HCT116 (cell line): ENCODE results near the gene SERPINI2. TPM values are rescaled to one million over a fixed set of nuclear protein-coding genes. Genes with fewer than 3 reads are reported as not detected.

ENCODE experiments used
- ATAC-seq: fragments of 200-7000 bp; cut with Tn5 transposase; 2 replicates; pipeline ENCODE4 v1.9.1; 2020; ENCODE audit warnings: mild to moderate bottlenecking, moderate library complexity
- BruUV-seq: library from RNA; stranded (reverse); fragments of 400-500 nt; replicated peaks from 2 replicates; lab custom pipeline; 2021; lab: Mats Ljungman, UMichigan
- CTCF ChIA-PET: fragments of 300-600 bp; sonication (Branson Sonifier 250); formaldehyde crosslinking; loops from one replicate; lab custom pipeline; 2021; ENCODE audit warnings: antibody characterized with exemption; lab: Charles Lee
- POLR2A ChIA-PET: fragments of 300-600, 350-600 bp; sonication (Branson Sonifier 250); formaldehyde crosslinking; loops from one replicate; lab custom pipeline; 2021; ENCODE audit warnings: antibody characterized with exemption; lab: Charles Lee
- RAD21 ChIA-PET, 2 experiments: fragments of 300-600 bp; sonication (Branson Sonifier 250); formaldehyde crosslinking; loops; one replicate each; lab custom pipeline; 2023; ENCODE audit warnings: low total read pairs in 2 of 2; ENCODE audit not compliant: uncharacterized antibody in 2 of 2, unreplicated experiment in 2 of 2, low non-redundant PET in 1 of 2; lab: Charles Lee
- DNase-seq: peaks from one replicate; pipeline ENCODE4 v3.0.0-alpha.2; 2010; ENCODE audit warnings: low read depth, low spot score
- H2AFZ ChIP-seq: fragments of 200-600 bp; shearing (Covaris generic), sonication (generic); 2 replicates; pipeline ENCODE4 v1.6.1; 2017; ENCODE audit warnings: low read depth, mixed run types, mixed read lengths, antibody characterized with exemption, low read length; ENCODE audit not compliant: poor library complexity, severe bottlenecking
- H3K27ac ChIP-seq: 2 replicates; pipeline ENCODE4 v1.5.1; 2012; ENCODE audit warnings: low read depth, low read length
- H3K27me3 ChIP-seq: fragments of 200-600 bp; sonication (generic); 2 replicates; pipeline ENCODE4 v1.6.1; 2016; ENCODE audit warnings: mixed run types, low read length, mixed read lengths; ENCODE audit not compliant: insufficient read depth
- H3K36me3 ChIP-seq, 2 experiments: fragments of 200-500 bp in 1 of 2; fragments of 200-600 bp in 1 of 2; sonication (Bioruptor generic) in 1 of 2; sonication (generic) in 1 of 2; 2 replicates each; pipeline versions ENCODE4 v1.5.1 to v1.6.1; 2014 to 2016; ENCODE audit warnings: low read length in 2 of 2, inconsistent platforms in 1 of 2, mixed read lengths in 1 of 2, mixed run types in 1 of 2; ENCODE audit not compliant: insufficient read depth in 2 of 2, control insufficient read depth in 1 of 2
- H3K4me1 ChIP-seq, 2 experiments: fragments of 200-600 bp in 1 of 2; sonication (generic) in 1 of 2; 2 replicates each; pipeline versions ENCODE4 v1.5.1 to v1.6.1; 2012 to 2017; ENCODE audit warnings: low read length in 2 of 2, inconsistent platforms in 1 of 2, mild to moderate bottlenecking in 1 of 2, mixed read lengths in 1 of 2, mixed run types in 1 of 2, moderate library complexity in 1 of 2; ENCODE audit not compliant: insufficient read depth in 2 of 2, control insufficient read depth in 1 of 2
- H3K4me2 ChIP-seq: fragments of 200-600 bp; sonication (generic); 2 replicates; pipeline ENCODE4 v1.6.1; 2017; ENCODE audit warnings: mixed run types, low read length, mixed read lengths
- H3K4me3 ChIP-seq, 2 experiments: fragments of 200-600 bp in 1 of 2; sonication (generic) in 1 of 2; replicated peaks in 1 of 2; 2 replicates each; pipeline ENCODE4 v1.5.1; 2011 to 2016; ENCODE audit warnings: low read length in 2 of 2, control low read depth in 1 of 2, low read depth in 1 of 2, mild to moderate bottlenecking in 1 of 2, mixed read lengths in 1 of 2, mixed run types in 1 of 2
- H3K79me2 ChIP-seq: fragments of 200-600 bp; sonication (generic); 2 replicates; pipeline ENCODE4 v1.6.1; 2017; ENCODE audit warnings: mild to moderate bottlenecking, mixed run types, low read length, moderate library complexity, mixed read lengths; ENCODE audit not compliant: insufficient read depth
- H3K9ac ChIP-seq: fragments of 200-600 bp; sonication (generic); 2 replicates; pipeline ENCODE4 v1.6.1; 2016; ENCODE audit warnings: low read length, mixed read lengths
- H3K9me2 ChIP-seq: fragments of 200-600 bp; sonication (generic), shearing (Covaris generic); 2 replicates; pipeline ENCODE4 v1.6.1; 2017; ENCODE audit warnings: mixed run types, mild to moderate bottlenecking, moderate library complexity; ENCODE audit not compliant: insufficient read depth
- H3K9me3 ChIP-seq, 2 experiments: fragments of 200-500 bp in 1 of 2; fragments of 200-600 bp in 1 of 2; sonication (Bioruptor generic) in 1 of 2; sonication (generic) in 1 of 2; 2 replicates each; pipeline ENCODE4 v1.6.1; 2014 to 2017; ENCODE audit warnings: low read length in 2 of 2, mixed read lengths in 2 of 2, inconsistent platforms in 1 of 2, low read depth in 1 of 2, mild to moderate bottlenecking in 1 of 2, mixed run types in 1 of 2, moderate library complexity in 1 of 2; ENCODE audit not compliant: control insufficient read depth in 1 of 2, insufficient read depth in 1 of 2
- H4K20me1 ChIP-seq: fragments of 200-600 bp; sonication (generic), shearing (Covaris generic); 2 replicates; pipeline ENCODE4 v1.6.1; 2017; ENCODE audit warnings: mixed run types, mild to moderate bottlenecking, moderate library complexity; ENCODE audit not compliant: insufficient read depth
- CBX3 ChIP-seq: IDR thresholded peaks from 2 replicates; pipeline ENCODE4 v1.6.1; 2012; ENCODE audit warnings: low read depth
- CEBPB ChIP-seq: IDR thresholded peaks from 2 replicates; pipeline ENCODE4 v1.6.1; 2012; ENCODE audit warnings: low read depth
- ELF1 ChIP-seq: IDR thresholded peaks from 2 replicates; pipeline ENCODE4 v1.6.1; 2012; ENCODE audit warnings: low read depth, borderline replicate concordance
- EZH2phosphoT487 ChIP-seq: fragments of 200-600 bp; IDR thresholded peaks from 2 replicates; pipeline ENCODE4 v1.6.1; 2018; ENCODE audit warnings: antibody characterized with exemption, borderline replicate concordance
- FOSL1 ChIP-seq: IDR thresholded peaks from 2 replicates; pipeline ENCODE4 v1.6.1; 2012; ENCODE audit warnings: low read depth
- JUND ChIP-seq: IDR thresholded peaks from 2 replicates; pipeline ENCODE4 v1.6.1; 2012
- POLR2A ChIP-seq: IDR thresholded peaks from 2 replicates; pipeline ENCODE4 v1.7.0; 2011; ENCODE audit warnings: borderline replicate concordance; ENCODE audit not compliant: insufficient read depth, insufficient read length; ENCODE audit errors: extremely low read depth
- SIN3A ChIP-seq: IDR thresholded peaks from 2 replicates; pipeline ENCODE4 v1.6.1; 2012; ENCODE audit warnings: low read depth
- SP1 ChIP-seq: IDR thresholded peaks from 2 replicates; pipeline ENCODE4 v1.6.1; 2012; ENCODE audit warnings: low read depth
- SRF ChIP-seq: IDR thresholded peaks from 2 replicates; pipeline ENCODE4 v1.6.1; 2012; ENCODE audit warnings: low read depth
- TCF7L2 ChIP-seq: IDR thresholded peaks from 2 replicates; pipeline ENCODE4 v1.7.0; 2011; ENCODE audit warnings: borderline replicate concordance, inconsistent platforms; ENCODE audit not compliant: insufficient read depth, insufficient read length; ENCODE audit errors: extremely low read depth
- YY1 ChIP-seq: IDR thresholded peaks from 2 replicates; pipeline ENCODE4 v1.6.1; 2011; ENCODE audit warnings: low read length, low read depth, moderate library complexity, mild to moderate bottlenecking; ENCODE audit not compliant: insufficient replicate concordance; ENCODE audit errors: extremely low read depth
- ZFX ChIP-seq: fragments of 450-650 bp; IDR thresholded peaks from 2 replicates; pipeline ENCODE4 v1.6.1; 2017
- ZNF274 ChIP-seq: fragments of 200-500 bp; sonication (Bioruptor generic); IDR thresholded peaks from 2 replicates; pipeline ENCODE4 v1.6.1; 2014; ENCODE audit warnings: mild to moderate bottlenecking, low read depth, low read length, inconsistent platforms
- intact Hi-C: fragments of 100-400 bp; cut with micrococcal nuclease; formaldehyde crosslinking; loops from 2 replicates; pipeline ENCODE4 v1.10.0; 2022
- total RNA-seq: library from RNA; stranded (reverse); gene quantifications from one replicate; pipeline ENCODE4 v1.2.1, GENCODE V29; 2021; ENCODE audit not compliant: unreplicated experiment
- TF ChIP-seq, protein P1 (sequence below): IDR thresholded peaks from 2 replicates; pipeline ENCODE4 v1.6.1; 2012
- TF ChIP-seq, protein P2 (sequence below), 3 experiments: fragments of 200-600 bp in 1 of 3; sonication (generic) in 1 of 3; IDR thresholded peaks in 2 of 3; conservative IDR thresholded peaks in 1 of 3; 2 replicates each; pipeline ENCODE4 v1.5.1; 2012 to 2017; ENCODE audit warnings: low read depth in 2 of 3, low read length in 2 of 3, antibody characterized with exemption in 1 of 3, borderline replicate concordance in 1 of 3, control low read depth in 1 of 3, mild to moderate bottlenecking in 1 of 3, mixed read lengths in 1 of 3, mixed run types in 1 of 3, moderate library complexity in 1 of 3; ENCODE audit not compliant: insufficient read depth in 1 of 3

Gene SERPINI2
- total RNA-seq, 1 experiment from 2014 or later, result 0.27 TPM

DNA sequence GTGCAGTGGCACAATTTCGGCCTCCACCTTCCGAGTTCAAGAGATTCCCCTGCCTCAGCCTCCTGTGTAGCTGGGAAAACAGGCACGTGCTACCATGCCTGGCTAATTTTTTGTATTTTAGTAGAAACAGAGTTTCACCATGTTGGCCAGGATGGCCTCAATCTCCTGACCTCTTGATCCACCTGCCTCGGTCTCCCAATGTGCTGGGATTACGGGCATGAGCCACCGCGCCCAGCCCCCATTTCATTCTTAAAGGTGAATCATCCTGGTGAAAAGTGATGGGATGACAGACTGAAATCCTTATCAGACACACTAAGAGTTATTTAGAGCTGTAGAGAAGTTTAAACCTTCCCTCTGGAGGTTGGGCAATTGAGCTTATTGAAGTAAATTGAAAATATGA, 24.1 kb upstream of the SERPINI2 start:
- H4K20me1 ChIP-seq, result no peaks in the 10 kb centered on the region
- ATAC-seq (no peak), DNase-seq (no peak)
- no TSS peak for BruUV-seq
- H3K4me3 ChIP-seq, result no peak overlapping the region
- H3K36me3 ChIP-seq, result no peaks in the 10 kb centered on the region
- H3K79me2 ChIP-seq, result no peaks in the 10 kb centered on the region
- no peaks in the 10 kb centered on the region for H3K4me1 ChIP-seq
- no peak overlapping the region for H2AFZ ChIP-seq
- RAD21 ChIA-PET, result no interaction called here
- no peaks in the 10 kb centered on the region for H3K9me2 ChIP-seq
- POLR2A ChIA-PET, result no interaction called here
- H3K4me2 ChIP-seq, result no peak overlapping the region
- no peak for TF ChIP-seq SP1
- TF ChIP-seq SIN3A, result no peak
- no peak for TF ChIP-seq POLR2A
- TF ChIP-seq SRF, result no peak
- no peak for TF ChIP-seq JUND
- TF ChIP-seq TCF7L2, result no peak
- TF ChIP-seq, protein P1, sequence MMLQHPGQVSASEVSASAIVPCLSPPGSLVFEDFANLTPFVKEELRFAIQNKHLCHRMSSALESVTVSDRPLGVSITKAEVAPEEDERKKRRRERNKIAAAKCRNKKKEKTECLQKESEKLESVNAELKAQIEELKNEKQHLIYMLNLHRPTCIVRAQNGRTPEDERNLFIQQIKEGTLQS, result no peak
- TF ChIP-seq, protein P2, sequence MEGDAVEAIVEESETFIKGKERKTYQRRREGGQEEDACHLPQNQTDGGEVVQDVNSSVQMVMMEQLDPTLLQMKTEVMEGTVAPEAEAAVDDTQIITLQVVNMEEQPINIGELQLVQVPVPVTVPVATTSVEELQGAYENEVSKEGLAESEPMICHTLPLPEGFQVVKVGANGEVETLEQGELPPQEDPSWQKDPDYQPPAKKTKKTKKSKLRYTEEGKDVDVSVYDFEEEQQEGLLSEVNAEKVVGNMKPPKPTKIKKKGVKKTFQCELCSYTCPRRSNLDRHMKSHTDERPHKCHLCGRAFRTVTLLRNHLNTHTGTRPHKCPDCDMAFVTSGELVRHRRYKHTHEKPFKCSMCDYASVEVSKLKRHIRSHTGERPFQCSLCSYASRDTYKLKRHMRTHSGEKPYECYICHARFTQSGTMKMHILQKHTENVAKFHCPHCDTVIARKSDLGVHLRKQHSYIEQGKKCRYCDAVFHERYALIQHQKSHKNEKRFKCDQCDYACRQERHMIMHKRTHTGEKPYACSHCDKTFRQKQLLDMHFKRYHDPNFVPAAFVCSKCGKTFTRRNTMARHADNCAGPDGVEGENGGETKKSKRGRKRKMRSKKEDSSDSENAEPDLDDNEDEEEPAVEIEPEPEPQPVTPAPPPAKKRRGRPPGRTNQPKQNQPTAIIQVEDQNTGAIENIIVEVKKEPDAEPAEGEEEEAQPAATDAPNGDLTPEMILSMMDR (IDR thresholded peaks at IDR 0.05 in 2 of 3, conservative IDR thresholded peaks at IDR 0.05 in 1 of 3; ENCODE audit: borderline replicate concordance in 1 of 3, insufficient read depth in 1 of 3, low read depth in 2 of 3, low read length in 2 of 3), result no peak
- no peak for TF ChIP-seq EZH2phosphoT487
- TF ChIP-seq ELF1, result no peak
- no peak for TF ChIP-seq ZFX
- no peak for TF ChIP-seq YY1
- no peak for TF ChIP-seq ZNF274
- no peak for TF ChIP-seq CBX3
- no peak for TF ChIP-seq CEBPB
- TF ChIP-seq FOSL1, result no peak
- H3K27me3 ChIP-seq, result no peaks in the 10 kb centered on the region
- CTCF ChIA-PET, result no interaction called here
- intact Hi-C loops, result no loop called here
- no peaks in the 10 kb centered on the region for H3K9me3 ChIP-seq
- H3K9ac ChIP-seq, result no peak overlapping the region
- H3K27ac ChIP-seq, result no peak overlapping the region
